ENCODE measurements around the gene MYOCD.

The MYOCD gene

DNA sequence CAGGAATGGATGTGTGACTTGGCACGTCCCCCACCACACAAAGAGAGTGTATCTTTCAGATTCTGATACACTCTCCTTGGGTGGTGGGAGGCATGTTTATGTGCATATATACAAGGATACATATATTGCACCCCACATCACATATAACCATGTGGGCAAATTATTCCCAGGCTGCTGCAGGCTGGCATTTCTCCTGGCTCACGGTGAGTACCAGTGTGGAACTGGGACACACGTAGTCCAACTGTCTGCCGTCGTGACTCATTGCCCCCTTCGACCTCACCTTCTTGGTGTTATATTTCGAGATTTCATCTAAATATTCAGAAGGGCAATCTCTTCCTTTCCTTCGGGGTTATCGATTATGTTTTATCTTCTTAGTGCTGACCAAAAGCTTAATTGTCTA is 148.0 kb downstream of the MYOCD start:
- in situ Hi-C loops (cut with HindIII; ENCODE audit: low sequenced_read_pairs): no loop called here
- TF ChIP-seq, protein P1, sequence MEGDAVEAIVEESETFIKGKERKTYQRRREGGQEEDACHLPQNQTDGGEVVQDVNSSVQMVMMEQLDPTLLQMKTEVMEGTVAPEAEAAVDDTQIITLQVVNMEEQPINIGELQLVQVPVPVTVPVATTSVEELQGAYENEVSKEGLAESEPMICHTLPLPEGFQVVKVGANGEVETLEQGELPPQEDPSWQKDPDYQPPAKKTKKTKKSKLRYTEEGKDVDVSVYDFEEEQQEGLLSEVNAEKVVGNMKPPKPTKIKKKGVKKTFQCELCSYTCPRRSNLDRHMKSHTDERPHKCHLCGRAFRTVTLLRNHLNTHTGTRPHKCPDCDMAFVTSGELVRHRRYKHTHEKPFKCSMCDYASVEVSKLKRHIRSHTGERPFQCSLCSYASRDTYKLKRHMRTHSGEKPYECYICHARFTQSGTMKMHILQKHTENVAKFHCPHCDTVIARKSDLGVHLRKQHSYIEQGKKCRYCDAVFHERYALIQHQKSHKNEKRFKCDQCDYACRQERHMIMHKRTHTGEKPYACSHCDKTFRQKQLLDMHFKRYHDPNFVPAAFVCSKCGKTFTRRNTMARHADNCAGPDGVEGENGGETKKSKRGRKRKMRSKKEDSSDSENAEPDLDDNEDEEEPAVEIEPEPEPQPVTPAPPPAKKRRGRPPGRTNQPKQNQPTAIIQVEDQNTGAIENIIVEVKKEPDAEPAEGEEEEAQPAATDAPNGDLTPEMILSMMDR (IDR thresholded peaks at IDR 0.05; ENCODE audit: low read depth, low read length): no peak
- DNase-seq (ENCODE audit: low read depth, low spot score): no peak
- no peak overlapping the region for H3K4me3 ChIP-seq (ENCODE audit: low read depth, low read length)

DNA sequence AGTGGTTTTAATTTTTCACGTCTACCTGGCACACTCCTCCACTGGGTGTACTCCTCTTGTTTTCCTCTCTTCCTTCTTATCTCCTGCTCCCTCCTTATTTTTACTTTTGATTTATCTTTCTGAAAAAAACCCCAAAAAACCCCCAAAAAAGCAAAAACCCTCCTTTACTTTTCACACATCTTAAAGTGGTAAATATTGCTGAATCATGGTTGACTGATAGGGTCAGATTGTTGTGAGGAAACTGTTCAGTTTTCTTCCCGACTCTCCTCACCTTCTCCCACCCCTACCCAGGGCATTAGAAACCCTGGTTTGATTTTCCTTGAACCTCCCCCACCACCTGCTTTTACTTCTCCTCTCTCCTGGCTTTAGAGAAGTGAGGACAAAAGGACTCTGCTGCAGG is 149.0 kb downstream of the MYOCD start:
- DNase-seq (ENCODE audit: low read depth, low spot score): no peak
- TF ChIP-seq, protein P1 (IDR thresholded peaks at IDR 0.05; ENCODE audit: low read depth, low read length): no peak
- in situ Hi-C loops (cut with HindIII; ENCODE audit: low sequenced_read_pairs): no loop called here
- no peak overlapping the region for H3K4me3 ChIP-seq (ENCODE audit: low read depth, low read length)

DNA sequence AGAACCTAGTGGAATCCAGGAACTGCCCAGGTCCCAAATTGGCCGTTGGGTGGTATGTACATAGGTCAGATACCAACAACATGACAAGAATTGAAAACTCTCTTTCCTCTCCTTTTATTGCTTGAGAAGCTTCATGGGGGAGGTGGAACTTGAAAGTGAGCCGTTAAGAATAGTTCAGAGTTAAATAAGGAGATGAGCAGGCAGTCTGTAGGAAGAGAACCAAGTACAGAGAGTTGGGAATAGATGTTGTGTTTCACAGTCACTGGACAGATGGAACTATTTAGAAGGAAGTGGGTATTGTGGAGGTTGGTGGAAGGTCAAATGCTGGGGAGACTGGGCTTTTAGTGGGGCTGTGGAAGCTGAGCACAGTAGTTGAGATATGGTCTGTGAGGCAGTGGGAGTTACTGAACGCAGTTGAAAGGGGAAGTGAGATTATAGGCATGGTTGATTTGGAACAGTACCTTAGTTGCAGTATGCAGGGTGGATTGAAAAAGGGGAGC is 150.0 kb downstream of the MYOCD start:
- no peak overlapping the region for H3K4me3 ChIP-seq (ENCODE audit: low read depth, low read length)
- in situ Hi-C loops (cut with HindIII; ENCODE audit: low sequenced_read_pairs): no loop called here
- TF ChIP-seq, protein P1 (IDR thresholded peaks at IDR 0.05; ENCODE audit: low read depth, low read length): no peak
- no peak for DNase-seq (ENCODE audit: low read depth, low spot score)

Measured in astrocyte of the spinal cord (primary cell).